ENCODE data around the gene GPD1L.
A peak's percentile ranks its signal among the peaks of the same experiment; 100 is the strongest.
"Not testable (repeated sequence)": the region's sequence is repeated elsewhere in the genome, so short reads cannot be mapped to it uniquely, and the experiment has no call there.

The GPD1L gene

GRCh38 chr3:32184187-32184730 lies 77.8 kb downstream of the GPD1L start:
- DNase-seq: no peak

- DNase-seq: no peak
These were observed 79.7 kb downstream of the GPD1L start for GRCh38 chr3:32186097-32186496.

DNA sequence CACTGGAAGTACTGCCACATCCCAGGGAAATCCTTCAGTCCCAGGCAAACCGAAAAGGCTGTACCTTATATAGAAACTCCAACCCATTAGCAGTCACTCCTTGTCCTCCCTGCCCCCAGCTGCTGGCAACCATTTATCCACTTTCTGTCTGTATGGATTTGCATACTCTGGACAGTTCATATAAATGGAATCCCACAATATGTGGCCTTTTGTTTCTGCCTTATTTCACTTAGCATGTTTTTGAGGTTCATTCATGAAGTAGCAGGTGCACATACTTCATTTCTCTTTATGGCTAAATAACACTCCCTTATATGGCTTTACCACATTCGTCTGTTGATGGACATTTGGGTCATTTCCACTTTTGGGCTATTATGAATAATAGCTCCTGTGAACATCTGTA lies 80.5 kb downstream of the GPD1L start:
- DNase-seq: no peak

DNA sequence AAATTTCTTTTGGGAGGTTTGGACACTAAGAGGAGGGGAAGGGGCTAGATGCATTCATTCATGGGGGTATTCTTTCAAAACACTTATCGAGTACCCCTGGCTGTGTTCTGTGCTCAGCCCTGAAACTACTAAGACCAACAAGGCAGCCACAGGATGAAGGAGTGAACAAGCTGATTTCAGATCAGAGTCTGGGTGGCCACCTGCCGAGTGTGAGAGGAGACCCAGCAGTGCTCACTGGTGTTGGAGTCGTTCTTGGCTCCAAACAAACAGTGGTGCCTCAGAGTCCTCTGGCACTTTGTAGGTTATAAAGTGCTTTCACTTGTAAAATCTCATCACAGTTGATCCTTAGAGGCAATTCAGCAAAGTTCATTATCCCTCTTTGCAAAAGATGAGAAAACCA lies 83.3 kb downstream of the GPD1L start:
- no peak for DNase-seq

- DNase-seq: not testable (repeated sequence)
These were observed 84.1 kb downstream of the GPD1L start for GRCh38 chr3:32190556-32190955.

DNA sequence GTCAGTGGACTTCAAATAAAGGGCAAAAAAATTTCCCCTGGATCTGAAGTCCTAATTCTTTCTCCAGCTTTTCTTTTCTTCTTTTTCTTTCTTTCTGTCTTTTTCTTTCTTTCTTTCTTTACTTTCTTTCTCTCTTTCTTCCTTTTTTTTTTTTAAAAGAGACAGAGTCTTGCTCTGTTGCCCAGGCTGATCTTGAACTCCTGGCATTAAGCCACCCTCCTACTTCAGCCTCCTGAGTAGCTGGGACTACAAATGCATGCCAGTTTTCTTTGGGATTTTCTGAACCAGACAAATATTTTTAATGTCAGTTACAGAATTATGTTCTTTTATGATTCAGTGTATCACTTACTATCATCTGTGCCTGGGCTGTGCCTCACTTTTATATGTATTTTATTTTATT lies 86.7 kb downstream of the GPD1L start:
- DNase-seq: no peak

- DNase-seq: no peak
These were observed 88.2 kb downstream of the GPD1L start for GRCh38 chr3:32194653-32195052.

- no peak for DNase-seq
These were observed 89.6 kb downstream of the GPD1L start for GRCh38 chr3:32195995-32196540.

GRCh38 chr3:32197991-32198390 lies 91.6 kb downstream of the GPD1L start:
- no peak for DNase-seq

GRCh38 chr3:32198714-32199113 lies 92.3 kb downstream of the GPD1L start:
- peak in 2 of 4 experiments; percentile 6 to 22 for DNase-seq

- no peak for DNase-seq
These were observed 94.1 kb downstream of the GPD1L start for GRCh38 chr3:32200490-32200889.

- DNase-seq: no peak
These were observed 94.8 kb downstream of the GPD1L start for GRCh38 chr3:32200992-32201758.

GRCh38 chr3:32202496-32202895 lies 96.1 kb downstream of the GPD1L start:
- no peak for DNase-seq

GRCh38 chr3:32203854-32204253 lies 97.4 kb downstream of the GPD1L start:
- no peak for DNase-seq

- DNase-seq: peak; percentile 35 to 65 (median 52)
These were observed 102.0 kb downstream of the GPD1L start for GRCh38 chr3:32208447-32208846.

GRCh38 chr3:32215185-32215584 lies 108.8 kb downstream of the GPD1L start:
- DNase-seq: no peak

DNA sequence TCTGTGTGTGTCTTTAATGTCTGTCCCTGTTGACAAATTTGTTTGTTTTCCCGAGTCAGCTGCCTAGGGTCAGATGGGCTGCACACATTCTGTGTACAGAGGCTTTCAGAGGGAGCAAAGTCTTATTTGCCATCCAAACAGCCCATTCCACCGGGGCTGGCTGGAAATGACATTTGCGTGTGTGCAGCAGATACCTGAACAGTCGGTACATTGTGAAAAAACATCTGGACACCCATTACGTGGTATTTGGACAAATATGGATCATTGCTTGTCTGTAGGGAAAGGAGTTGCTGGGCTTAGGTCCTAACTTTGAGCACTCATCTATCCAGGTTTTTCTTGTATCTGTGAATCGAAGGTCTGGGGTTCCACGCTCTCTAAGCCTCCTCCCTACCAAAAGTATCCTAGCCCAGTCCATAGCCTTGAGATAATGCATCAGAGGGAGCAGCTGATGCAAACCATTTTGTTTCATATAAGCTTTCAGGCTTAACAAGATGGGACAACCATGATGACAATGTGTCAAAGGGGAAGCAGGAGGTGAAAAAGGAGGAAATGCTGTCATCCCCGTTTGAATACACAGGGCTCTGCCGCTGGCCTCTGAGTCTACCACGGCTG lies 109.9 kb downstream of the GPD1L start:
- DNase-seq: peak in 3 of 4 experiments; percentile 27 to 44 (median 42)

GRCh38 chr3:32217339-32217738 lies 110.9 kb downstream of the GPD1L start:
- no peak for DNase-seq
